GM10266 (cell line): Measurements from ENCODE around the gene SGPP2.
A peak's percentile ranks its signal among the peaks of the same experiment; 100 is the strongest.

Experiments
- DNase-seq: peaks from one replicate; pipeline ENCODE4 v3.0.0; 2012; ENCODE audit errors: extremely low spot score
- CTCF ChIP-seq: IDR thresholded peaks from 2 replicates; pipeline ENCODE4 v1.5.1; 2012; ENCODE audit warnings: mild to moderate bottlenecking, low read depth; ENCODE audit not compliant: control insufficient read depth, insufficient read depth; ENCODE audit errors: missing control alignments

Gene SGPP2

GRCh38 chr2:222504719-222505118 is 80.4 kb downstream of the SGPP2 start:
- TF ChIP-seq CTCF: no peak
- peak; percentile 40 for DNase-seq

- no peak for DNase-seq
- no peak for TF ChIP-seq CTCF
Measured at GRCh38 chr2:222506230-222506935, 82.0 kb downstream of the SGPP2 start.

- no peak for DNase-seq
- TF ChIP-seq CTCF: no peak
Measured at GRCh38 chr2:222514901-222515300, 90.6 kb downstream of the SGPP2 start.

GRCh38 chr2:222518570-222519381 is 94.4 kb downstream of the SGPP2 start:
- DNase-seq: no peak
- no peak for TF ChIP-seq CTCF

- no peak for TF ChIP-seq CTCF
- no peak for DNase-seq
Measured at GRCh38 chr2:222521099-222521498, 96.8 kb downstream of the SGPP2 start.

- no peak for TF ChIP-seq CTCF
- DNase-seq: no peak
Measured at GRCh38 chr2:222522082-222522481, 97.7 kb downstream of the SGPP2 start.
